Measurements from ENCODE around the gene GHRL. TPM values are rescaled to one million over a fixed set of nuclear protein-coding genes. Genes with fewer than 3 reads are reported as not detected.

GHRL gene
- total and polyA plus RNA-seq, 2 of the 4 experiments (the other 2 are of a cell fraction): 0.27 TPM; not detected in 1

DNA sequence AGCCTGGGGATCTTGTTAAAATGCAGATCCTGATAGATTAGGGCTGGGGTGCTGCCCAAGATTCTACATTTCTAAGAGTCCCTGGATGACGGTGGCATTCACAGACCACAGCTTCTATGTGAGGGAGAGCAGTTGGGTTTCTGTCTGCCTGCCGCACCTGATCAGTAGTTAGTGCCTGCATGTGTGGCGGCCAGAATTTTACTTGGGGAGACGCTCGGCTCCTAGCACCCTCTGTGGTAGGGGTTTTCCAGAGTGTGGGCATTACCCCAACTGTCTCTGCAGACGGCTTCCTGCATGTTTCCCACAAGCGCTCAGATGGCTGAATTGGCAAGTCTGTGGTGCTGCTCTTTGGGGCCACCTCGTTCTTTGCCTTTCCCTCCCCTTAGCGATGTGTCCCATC, 8.3 kb downstream of the GHRL start:
- Histone ChIP-seq H4K20me1 (ENCODE audit: insufficient read depth, low read length) (no peaks in the 10 kb centered on the region), H3K9me1 (ENCODE audit: insufficient read depth, low read length) (peaks cover 3% of the 10 kb centered on the region; the same call in 1 of the 2 replicates), H3K4me3 (ENCODE audit: insufficient read depth, low read depth, low read length) (no peak overlapping the region), H2BK15ac (ENCODE audit: low read depth, low read length) (no peak overlapping the region), H3K79me1 (ENCODE audit: low read depth in 1 of 2, low read length in 2 of 2) (peaks cover 0 to 7% of the 10 kb centered on the region in 2 experiments; a peak in 2 of 4 replicates), H2AK9ac (replicated peaks; ENCODE audit: low read depth, low read length, poor library complexity) (no peak overlapping the region), H2AK5ac (ENCODE audit: low read depth, low read length) (no peak overlapping the region), H3K36me3 (ENCODE audit: control insufficient read depth, insufficient read depth, low read length) (peaks cover 36% of the 10 kb centered on the region), H3K9me3 (ENCODE audit: control insufficient read depth, insufficient read depth, low read length) (no peaks in the 10 kb centered on the region), H3K4ac (ENCODE audit: low read depth, low read length) (no peak overlapping the region), H3K18ac (ENCODE audit: low read depth, low read length) (no peak overlapping the region), H2BK20ac (ENCODE audit: low read depth, low read length) (no peak overlapping the region), H3K4me1 (ENCODE audit: control insufficient read depth, insufficient read depth, low read length) (no peaks in the 10 kb centered on the region), H3K56ac (ENCODE audit: extremely low read depth, insufficient read depth, low read length) (no peak overlapping the region), H2BK120ac (ENCODE audit: low read depth, low read length) (no peak overlapping the region), H4K5ac (ENCODE audit: low read depth, low read length) (no peak overlapping the region), H3K9ac (ENCODE audit: low read depth, low read length) (no peak overlapping the region), H3K27ac (ENCODE audit: insufficient read depth, low read length) (no peak overlapping the region), H3K23ac (ENCODE audit: low read depth, low read length) (no peak overlapping the region), H2BK5ac (ENCODE audit: low read depth, low read length, poor library complexity, severe bottlenecking) (no peak overlapping the region), H3K4me2 (ENCODE audit: low read depth, low read length) (no peak overlapping the region), H2AFZ (replicated peaks; ENCODE audit: low read length, poor library complexity) (no peak overlapping the region), H3K14ac (replicated peaks; ENCODE audit: low read depth, low read length) (no peak overlapping the region), H3K27me3 (ENCODE audit: control insufficient read depth, insufficient read depth, low read length) (no peaks in the 10 kb centered on the region), H4K91ac (ENCODE audit: insufficient read depth, low read depth, low read length) (no peak overlapping the region), H4K8ac (ENCODE audit: low read depth in 2 of 2, low read length in 2 of 2) (no peak overlapping the region)
- POLR2A ChIA-PET (ENCODE audit: unreplicated experiment): no interaction called here
- TF ChIP-seq MAFK (IDR thresholded peaks at IDR 0.05; ENCODE audit: low read depth, low read length) (no peak), CEBPB (IDR thresholded peaks at IDR 0.05; ENCODE audit: low read depth, low read length) (no peak)
- TF ChIP-seq, protein P1, sequence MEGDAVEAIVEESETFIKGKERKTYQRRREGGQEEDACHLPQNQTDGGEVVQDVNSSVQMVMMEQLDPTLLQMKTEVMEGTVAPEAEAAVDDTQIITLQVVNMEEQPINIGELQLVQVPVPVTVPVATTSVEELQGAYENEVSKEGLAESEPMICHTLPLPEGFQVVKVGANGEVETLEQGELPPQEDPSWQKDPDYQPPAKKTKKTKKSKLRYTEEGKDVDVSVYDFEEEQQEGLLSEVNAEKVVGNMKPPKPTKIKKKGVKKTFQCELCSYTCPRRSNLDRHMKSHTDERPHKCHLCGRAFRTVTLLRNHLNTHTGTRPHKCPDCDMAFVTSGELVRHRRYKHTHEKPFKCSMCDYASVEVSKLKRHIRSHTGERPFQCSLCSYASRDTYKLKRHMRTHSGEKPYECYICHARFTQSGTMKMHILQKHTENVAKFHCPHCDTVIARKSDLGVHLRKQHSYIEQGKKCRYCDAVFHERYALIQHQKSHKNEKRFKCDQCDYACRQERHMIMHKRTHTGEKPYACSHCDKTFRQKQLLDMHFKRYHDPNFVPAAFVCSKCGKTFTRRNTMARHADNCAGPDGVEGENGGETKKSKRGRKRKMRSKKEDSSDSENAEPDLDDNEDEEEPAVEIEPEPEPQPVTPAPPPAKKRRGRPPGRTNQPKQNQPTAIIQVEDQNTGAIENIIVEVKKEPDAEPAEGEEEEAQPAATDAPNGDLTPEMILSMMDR (conservative IDR thresholded peaks at IDR 0.05; ENCODE audit: low read depth, low read length): no peak
- no TSS peak for BruUV-seq (replicated peaks)
- in situ Hi-C loops (cut with MboI; ENCODE audit: low sequenced_read_pairs): no loop called here
- dilution Hi-C loops (cut with HindIII; ENCODE audit: low sequenced_read_pairs, unreplicated experiment): no loop called here
- DNase-seq (no peak), ATAC-seq (ENCODE audit: low read depth) (no peak)
- 95% methylated on average over 3 of the region's 9 CpGs; no CpG with 5 or more reads in 1 of the 2 experiments for WGBS, 2 experiments (ENCODE audit: extremely low coverage in 2 of 2, insufficient read length in 1 of 2)
- CTCF ChIA-PET: interaction anchor here (1.0 kb wide), 1 partner anchor 21 kb away, joined by 3 read pairs; no protein-coding TSS in a partner anchor
- intact Hi-C loops (cut with micrococcal nuclease): loop anchor here (10.0 kb wide), 1 partner anchor 440 kb away; the partner anchor contains the start of gene RPUSD3

Measured in IMR-90 (cell line).